PC-9 (cell line): ENCODE results near the gene GOLGA1. TPM values are rescaled to one million over a fixed set of nuclear protein-coding genes. Genes with fewer than 3 reads are reported as not detected.

Experiments used
- BruUV-seq: library from RNA; stranded (reverse); fragments of 400-500 nt; replicated peaks from 2 replicates; lab custom pipeline; 2021; lab: Mats Ljungman, UMichigan
- CTCF ChIA-PET: fragments of 300-600 bp; sonication (Branson Sonifier 250); formaldehyde crosslinking; loops from one replicate; lab custom pipeline; 2022; ENCODE audit warnings: antibody characterized with exemption; lab: Charles Lee
- POLR2A ChIA-PET: fragments of 300-600 bp; sonication (Branson Sonifier 250); formaldehyde crosslinking; loops from one replicate; lab custom pipeline; 2022; ENCODE audit warnings: antibody characterized with exemption; ENCODE audit not compliant: unreplicated experiment; lab: Charles Lee
- DNase-seq, 2 experiments: peaks; one replicate each; pipeline versions ENCODE4 v3.0.0 to v3.0.0-alpha.2; 2015 to 2022; ENCODE audit warnings: mixed read lengths in 1 of 2
- H2AFZ ChIP-seq: fragments of 200-600 bp; sonication (generic); 2 replicates; pipeline ENCODE4 v1.8.1; 2017; ENCODE audit warnings: antibody characterized with exemption
- H3F3A ChIP-seq: fragments of 200-600 bp; sonication (generic); 2 replicates; pipeline ENCODE4 v1.8.1; 2017; ENCODE audit warnings: antibody characterized with exemption, mild to moderate bottlenecking, low read depth; ENCODE audit not compliant: insufficient read depth
- H3K27ac ChIP-seq: fragments of 200-600 bp; sonication (generic); 2 replicates; pipeline ENCODE4 v1.6.1; 2016; ENCODE audit warnings: mixed run types
- H3K27me3 ChIP-seq: fragments of 200-600 bp; sonication (generic); 2 replicates; pipeline ENCODE4 v1.6.1; 2016; ENCODE audit warnings: low read depth, mixed run types; ENCODE audit not compliant: insufficient read depth
- H3K36me3 ChIP-seq: fragments of 200-600 bp; sonication (generic); 2 replicates; pipeline ENCODE4 v1.6.1; 2016; ENCODE audit warnings: low read depth, mixed run types
- H3K4me1 ChIP-seq: fragments of 200-600 bp; sonication (generic); replicated peaks from 2 replicates; pipeline ENCODE4 v1.6.1; 2016; ENCODE audit warnings: mixed run types; ENCODE audit not compliant: insufficient read depth
- H3K4me2 ChIP-seq: fragments of 200-600 bp; sonication (generic); 2 replicates; pipeline ENCODE4 v1.6.1; 2017; ENCODE audit warnings: mixed run types
- H3K4me3 ChIP-seq: fragments of 200-600 bp; sonication (generic); 2 replicates; pipeline ENCODE4 v1.6.1; 2016; ENCODE audit warnings: mixed run types
- H3K79me2 ChIP-seq: fragments of 200-600 bp; sonication (generic); 2 replicates; pipeline ENCODE4 v1.6.1; 2017; ENCODE audit warnings: low read depth, mixed run types
- H3K9me2 ChIP-seq: fragments of 200-600 bp; sonication (generic); 2 replicates; pipeline ENCODE4 v1.8.1; 2017; ENCODE audit warnings: mild to moderate bottlenecking; ENCODE audit not compliant: insufficient read depth
- H3K9me3 ChIP-seq: fragments of 200-600 bp; sonication (generic); 2 replicates; pipeline ENCODE4 v1.8.1; 2016; ENCODE audit warnings: low read depth; ENCODE audit not compliant: insufficient read depth
- H4K20me1 ChIP-seq: fragments of 200-600 bp; sonication (generic); 2 replicates; pipeline ENCODE4 v1.8.1; 2017; ENCODE audit not compliant: insufficient read depth
- CTCF ChIP-seq: fragments of 200-600 bp; sonication (generic); conservative IDR thresholded peaks from 2 replicates; pipeline ENCODE4 v1.6.1; 2017; ENCODE audit warnings: mixed run types, antibody characterized with exemption, mild to moderate bottlenecking, moderate library complexity
- EZH2 ChIP-seq: fragments of 200-600 bp; sonication (generic); IDR thresholded peaks from 2 replicates; pipeline ENCODE4 v1.8.0; 2017; ENCODE audit warnings: antibody characterized with exemption, low read depth
- intact Hi-C: fragments of 100-400 bp; cut with micrococcal nuclease; formaldehyde crosslinking; loops from one replicate; pipeline ENCODE4 v1.10.0; 2022; ENCODE audit not compliant: unreplicated experiment
- total RNA-seq: library from RNA; stranded (reverse); gene quantifications from 2 replicates; pipeline ENCODE4 v1.2.3, GENCODE V29; 2021

Gene GOLGA1
- total RNA-seq, 1 experiment from 2014 or later = 23.0 TPM

- intact Hi-C loops = no loop called here
- no peak overlapping the region for H2AFZ ChIP-seq
- peaks cover 16% of the 10 kb centered on the region for H3K4me1 ChIP-seq
- peaks cover 12% of the 10 kb centered on the region for H3K36me3 ChIP-seq
- H3K4me2 ChIP-seq = no peak overlapping the region
- no peak overlapping the region for H3K4me3 ChIP-seq
- peaks cover 7% of the 10 kb centered on the region for H3K79me2 ChIP-seq
- peaks cover 32% of the 10 kb centered on the region for H4K20me1 ChIP-seq
- H3K27me3 ChIP-seq = no peaks in the 10 kb centered on the region
- H3K9me2 ChIP-seq = no peaks in the 10 kb centered on the region
- ChIA-PET POLR2A (interaction anchor here (0.5 to 1.0 kb wide), 2 partner anchors 43 to 302 kb away, joined by 7 to 10 read pairs; no protein-coding TSS in a partner anchor), CTCF (interaction anchor here (1.0 to 6.7 kb wide), 3 partner anchors 59 to 87 kb away, joined by 3 to 159 read pairs (median 4); partner anchors contain the start of genes NR6A1 and OLFML2A)
- no peaks in the 10 kb centered on the region for H3K9me3 ChIP-seq
- H3K27ac ChIP-seq = no peak overlapping the region
- DNase-seq = no peak
- no peak for TF ChIP-seq CTCF
- TF ChIP-seq EZH2 = no peak
- H3F3A ChIP-seq = peaks cover 59% of the 10 kb centered on the region
- BruUV-seq = no TSS peak
These were observed 86.7 kb downstream of the GOLGA1 start for GRCh38 chr9:124854161-124854560.

GRCh38 chr9:124853605-124854143, 87.2 kb downstream of the GOLGA1 start:
- Histone ChIP-seq H3K27me3 (no peaks in the 10 kb centered on the region), H3K36me3 (peaks cover 7% of the 10 kb centered on the region), H3K79me2 (peaks cover 2% of the 10 kb centered on the region), H3K4me1 (0 out of 2 replicates have a peak, but pooled peaks cover 13% of the 10 kb centered on the region), H3F3A (peaks cover 54% of the 10 kb centered on the region), H3K27ac (no peak overlapping the region), H2AFZ (peak overlapping the region; percentile 79), H3K9me2 (no peaks in the 10 kb centered on the region), H3K4me2 (peak overlapping the region; percentile 93), H4K20me1 (peaks cover 27% of the 10 kb centered on the region), H3K9me3 (no peaks in the 10 kb centered on the region), H3K4me3 (peak overlapping the region; percentile 63; the same call in 1 of the 2 replicates)
- CTCF ChIA-PET = interaction anchor here (0.5 to 6.7 kb wide), 11 partner anchors 9 to 407 kb away, joined by 3 to 159 read pairs (median 4); partner anchors contain the start of genes ARPC5L, NR6A1, OLFML2A and RPL35
- DNase-seq = no peak
- POLR2A ChIA-PET = interaction anchor here (0.5 to 1.0 kb wide), 3 partner anchors 82 to 305 kb away, joined by 7 to 11 read pairs (median 7); partner anchors contain the start of gene NR6A1
- no TSS peak for BruUV-seq
- TF ChIP-seq EZH2 = no peak
- TF ChIP-seq CTCF = no peak
- intact Hi-C loops = loop anchor here (2.0 kb wide), 2 partner anchors 35 to 41 kb away; no protein-coding TSS in a partner anchor

GRCh38 chr9:124852829-124853531, 87.9 kb downstream of the GOLGA1 start, which contains the start of gene WDR38:
TSS of gene WDR38 (plus strand) at chr9:124853460. CDS start at chr9:124853532, 72 bp downstream.
- Histone ChIP-seq H3K4me3 (peak within 1 kb of the TSS; percentile 63), H2AFZ (peak within 1 kb of the TSS; percentile 79), H3K9me2 (no peaks in the 10 kb centered on the region), H3K4me1 (0 out of 2 replicates have a peak, but pooled peaks cover 7% of the 10 kb centered on the region), H3K36me3 (0 out of 2 replicates have a peak, but pooled peaks cover 2% of the 10 kb centered on the region), H3K27ac (no peak within 1 kb of the TSS), H3K79me2 (no peaks in the 10 kb centered on the region), H3K4me2 (peak within 1 kb of the TSS; percentile 93), H3K27me3 (no peaks in the 10 kb centered on the region), H4K20me1 (peaks cover 20% of the 10 kb centered on the region), H3F3A (peaks cover 47% of the 10 kb centered on the region), H3K9me3 (no peaks in the 10 kb centered on the region)
- intact Hi-C loops = loop anchor here (1.0 to 2.0 kb wide), 4 partner anchors 34 to 141 kb away; no protein-coding TSS in a partner anchor
- ChIA-PET POLR2A (interaction anchor here (0.5 to 1.2 kb wide), 6 partner anchors 34 to 1897 kb away, joined by 3 to 11 read pairs (median 6); partner anchors contain the start of gene NR6A1), CTCF (interaction anchor here (0.5 to 6.7 kb wide), 23 partner anchors 8 to 408 kb away, joined by 3 to 159 read pairs (median 4); partner anchors contain the start of genes ARPC5L, NR6A1, OLFML2A and RPL35)
- no TSS peak for BruUV-seq
- peak; percentile 66 to 82 for DNase-seq
- no peak for TF ChIP-seq EZH2
- peak; percentile 99 for TF ChIP-seq CTCF
